Activated T-helper 1 cell treated with Interleukin-2 at 50 U/mL for 16 hours (primary cell): ENCODE measurements around the gene CDC42BPB.

Experiments used
- DNase-seq: peaks from one replicate; pipeline ENCODE4 v3.0.0-alpha.2; 2020; ENCODE audit warnings: low read depth

The CDC42BPB gene

GRCh38 chr14:102966681-102967505 lies 90.5 kb downstream of the CDC42BPB start:
- DNase-seq, result no peak

- DNase-seq, result no peak
Observed at GRCh38 chr14:102965971-102966655, 91.2 kb downstream of the CDC42BPB start.

- DNase-seq, result no peak
Observed at GRCh38 chr14:102965282-102965681, 92.1 kb downstream of the CDC42BPB start.

- DNase-seq, result no peak
Observed at GRCh38 chr14:102964152-102964730, 93.1 kb downstream of the CDC42BPB start.

GRCh38 chr14:102962111-102962627 lies 95.2 kb downstream of the CDC42BPB start:
- no peak for DNase-seq

GRCh38 chr14:102958461-102958860 lies 98.9 kb downstream of the CDC42BPB start:
- no peak for DNase-seq

- no peak for DNase-seq
Observed at GRCh38 chr14:102957222-102957621, 100.1 kb downstream of the CDC42BPB start.

- DNase-seq, result no peak
Observed at GRCh38 chr14:102955636-102956408, 101.5 kb downstream of the CDC42BPB start.

- no peak for DNase-seq
Observed at GRCh38 chr14:102954081-102954789, 103.1 kb downstream of the CDC42BPB start.

- DNase-seq, result no peak
Observed at GRCh38 chr14:102953100-102953499, 104.2 kb downstream of the CDC42BPB start.

- DNase-seq, result no peak
Observed at GRCh38 chr14:102952276-102952675, 105.1 kb downstream of the CDC42BPB start.

GRCh38 chr14:102951799-102952198 lies 105.5 kb downstream of the CDC42BPB start:
- no peak for DNase-seq

- DNase-seq, result no peak
Observed at GRCh38 chr14:102951034-102951433, 106.3 kb downstream of the CDC42BPB start.

- DNase-seq, result no peak
Observed at GRCh38 chr14:102949801-102950451, 107.4 kb downstream of the CDC42BPB start.

- DNase-seq, result peak; percentile 18
Observed at GRCh38 chr14:102949062-102949800, 108.1 kb downstream of the CDC42BPB start.

- no peak for DNase-seq
Observed at GRCh38 chr14:102948698-102949061, 108.7 kb downstream of the CDC42BPB start.

GRCh38 chr14:102947321-102948103 lies 109.8 kb downstream of the CDC42BPB start:
- no peak for DNase-seq

- no peak for DNase-seq
Observed at GRCh38 chr14:102945346-102946130, 111.8 kb downstream of the CDC42BPB start.
